Measurements from ENCODE around the gene ARFGAP1.

Gene ARFGAP1

GRCh38 chr20:63307538-63308217 is 35.1 kb downstream of the ARFGAP1 start:
- no peak for DNase-seq (ENCODE audit: low spot score)

GRCh38 chr20:63308218-63308911 is 35.8 kb downstream of the ARFGAP1 start:
- no peak for DNase-seq (ENCODE audit: low spot score)

- peak; percentile 49 for DNase-seq (ENCODE audit: low spot score)
Observed at GRCh38 chr20:63309261-63310071, 36.9 kb downstream of the ARFGAP1 start.

GRCh38 chr20:63310265-63310991 is 37.8 kb downstream of the ARFGAP1 start:
- no peak for DNase-seq (ENCODE audit: low spot score)

- DNase-seq (ENCODE audit: low spot score): no peak
Observed at GRCh38 chr20:63311186-63311832, 38.7 kb downstream of the ARFGAP1 start.

- DNase-seq (ENCODE audit: low spot score): no peak
Observed at GRCh38 chr20:63311833-63312243, 39.2 kb downstream of the ARFGAP1 start.

- no peak for DNase-seq (ENCODE audit: low spot score)
Observed at GRCh38 chr20:63312273-63312672, 39.7 kb downstream of the ARFGAP1 start.

GRCh38 chr20:63312690-63313348 is 40.2 kb downstream of the ARFGAP1 start:
- DNase-seq (ENCODE audit: low spot score): no peak

GRCh38 chr20:63313349-63314014 is 40.9 kb downstream of the ARFGAP1 start:
- peak; percentile 66 for DNase-seq (ENCODE audit: low spot score)

GRCh38 chr20:63314015-63314471 is 41.4 kb downstream of the ARFGAP1 start:
- no peak for DNase-seq (ENCODE audit: low spot score)

GRCh38 chr20:63314566-63315239 is 42.1 kb downstream of the ARFGAP1 start:
- DNase-seq (ENCODE audit: low spot score): no peak

- no peak for DNase-seq (ENCODE audit: low spot score)
Observed at GRCh38 chr20:63315240-63315689, 42.7 kb downstream of the ARFGAP1 start.

GRCh38 chr20:63315731-63316491 is 43.3 kb downstream of the ARFGAP1 start:
- no peak for DNase-seq (ENCODE audit: low spot score)

- no peak for DNase-seq (ENCODE audit: low spot score)
Observed at GRCh38 chr20:63316502-63316921, 43.9 kb downstream of the ARFGAP1 start.

GRCh38 chr20:63317061-63317460 is 44.4 kb downstream of the ARFGAP1 start:
- DNase-seq (ENCODE audit: low spot score): no peak

GRCh38 chr20:63317601-63318291 is 45.1 kb downstream of the ARFGAP1 start:
- DNase-seq (ENCODE audit: low spot score): no peak

- no peak for DNase-seq (ENCODE audit: low spot score)
Observed at GRCh38 chr20:63318391-63319163, 46.0 kb downstream of the ARFGAP1 start.
